GM19043 (cell line): ENCODE results near the gene TIMM44.

ENCODE experiments used
- ATAC-seq: cut with Tn5 transposase; IDR thresholded peaks from one replicate; pipeline ENCODE4 v1.9.1; 2021; ENCODE audit warnings: low read depth; ENCODE audit not compliant: unreplicated experiment

The TIMM44 gene

GRCh38 chr19:7883105-7883504 is 60.4 kb downstream of the TIMM44 start:
- ATAC-seq = no peak

- ATAC-seq = no peak
Observed at GRCh38 chr19:7881910-7882309, 61.6 kb downstream of the TIMM44 start.

- ATAC-seq = no peak
Observed at GRCh38 chr19:7879836-7880235, 63.6 kb downstream of the TIMM44 start.

- ATAC-seq = no peak
Observed at GRCh38 chr19:7879111-7879807, 64.2 kb downstream of the TIMM44 start.

- ATAC-seq = no peak
Observed at GRCh38 chr19:7877249-7877836, 66.1 kb downstream of the TIMM44 start.
